HG03064 (cell line): ENCODE measurements around the gene CAPG.

ENCODE experiments used
- ATAC-seq: cut with Tn5 transposase; IDR thresholded peaks from one replicate; pipeline ENCODE4 v1.9.1; 2021; ENCODE audit warnings: low read depth; ENCODE audit not compliant: unreplicated experiment

Gene CAPG

GRCh38 chr2:85439025-85439472 lies 28.9 kb upstream of the CAPG start:
- no peak for ATAC-seq

- ATAC-seq: no peak
Measured at GRCh38 chr2:85438201-85439024, 28.2 kb upstream of the CAPG start.

GRCh38 chr2:85437488-85438200 lies 27.5 kb upstream of the CAPG start:
- peak; percentile 78 for ATAC-seq

GRCh38 chr2:85436836-85437487 lies 26.8 kb upstream of the CAPG start:
- no peak for ATAC-seq

- no peak for ATAC-seq
Measured at GRCh38 chr2:85435981-85436835, 26.0 kb upstream of the CAPG start.

GRCh38 chr2:85435220-85435958 lies 25.2 kb upstream of the CAPG start:
- ATAC-seq: no peak

GRCh38 chr2:85434696-85435095 lies 24.5 kb upstream of the CAPG start:
- ATAC-seq: no peak

- no peak for ATAC-seq
Measured at GRCh38 chr2:85433511-85434089, 23.4 kb upstream of the CAPG start.

- ATAC-seq: no peak
Measured at GRCh38 chr2:85431570-85432205, 21.5 kb upstream of the CAPG start.

GRCh38 chr2:85430752-85431569 lies 20.8 kb upstream of the CAPG start:
- no peak for ATAC-seq

- ATAC-seq: no peak
Measured at GRCh38 chr2:85429924-85430289, 19.7 kb upstream of the CAPG start.

- ATAC-seq: no peak
Measured at GRCh38 chr2:85429213-85429923, 19.2 kb upstream of the CAPG start.

- no peak for ATAC-seq
Measured at GRCh38 chr2:85428343-85428881, 18.2 kb upstream of the CAPG start.

- no peak for ATAC-seq
Measured at GRCh38 chr2:85427300-85427835, 17.2 kb upstream of the CAPG start.

- ATAC-seq: no peak
Measured at GRCh38 chr2:85425588-85425987, 15.4 kb upstream of the CAPG start.

- no peak for ATAC-seq
Measured at GRCh38 chr2:85423525-85423924, 13.4 kb upstream of the CAPG start.

GRCh38 chr2:85422072-85422457 lies 11.9 kb upstream of the CAPG start:
- ATAC-seq: no peak
